HAP-1 (cell line): ENCODE data around the gene UGDH.
"Not testable (repeated sequence)": the region's sequence is repeated elsewhere in the genome, so short reads cannot be mapped to it uniquely, and the experiment has no call there.

ENCODE experiments used
- DNase-seq, 2 experiments: peaks; one replicate each; pipeline ENCODE4 v3.0.0-alpha.2; 2016 to 2020; ENCODE audit warnings: low spot score in 2 of 2
- H3K27me3 ChIP-seq: fragments of 250-450 bp; sonication (Bioruptor Pico); 2 replicates; pipeline ENCODE4 v1.5.1; 2020; ENCODE audit warnings: low read depth, mild to moderate bottlenecking, moderate library complexity
- H3K36me3 ChIP-seq: fragments of 250-450 bp; sonication (Bioruptor Pico); replicated peaks from 2 replicates; pipeline ENCODE4 v1.5.1; 2020; ENCODE audit warnings: mild to moderate bottlenecking
- H3K4me1 ChIP-seq: fragments of 250-450 bp; sonication (Bioruptor Pico); 2 replicates; pipeline ENCODE4 v1.5.1; 2020; ENCODE audit warnings: mild to moderate bottlenecking
- H3K4me3 ChIP-seq: fragments of 250-450 bp; sonication (Bioruptor Pico); 2 replicates; pipeline ENCODE4 v1.5.1; 2020; ENCODE audit warnings: mild to moderate bottlenecking, moderate library complexity
- H3K9me3 ChIP-seq: fragments of 250-450 bp; sonication (Bioruptor Pico); 2 replicates; pipeline ENCODE4 v1.5.1; 2020; ENCODE audit warnings: mild to moderate bottlenecking, moderate library complexity
- in situ Hi-C: fragments of 300-500 bp; cut with MboI; formaldehyde crosslinking; loops from 3 replicates; pipeline ENCODE4 v1.14.3; 2020; ENCODE audit warnings: low sequenced_read_pairs, inconsistent platforms, mixed read lengths

UGDH gene

GRCh38 chr4:39522068-39522467 lies 5.2 kb downstream of the UGDH start:
- Histone ChIP-seq H3K4me3 (no peak overlapping the region), H3K27me3 (no peaks in the 10 kb centered on the region), H3K9me3 (no peaks in the 10 kb centered on the region), H3K36me3 (peaks cover 14% of the 10 kb centered on the region), H3K4me1 (peaks cover 3% of the 10 kb centered on the region; the same call in 1 of the 2 replicates)
- no peak for DNase-seq
- in situ Hi-C loops = no loop called here

DNA sequence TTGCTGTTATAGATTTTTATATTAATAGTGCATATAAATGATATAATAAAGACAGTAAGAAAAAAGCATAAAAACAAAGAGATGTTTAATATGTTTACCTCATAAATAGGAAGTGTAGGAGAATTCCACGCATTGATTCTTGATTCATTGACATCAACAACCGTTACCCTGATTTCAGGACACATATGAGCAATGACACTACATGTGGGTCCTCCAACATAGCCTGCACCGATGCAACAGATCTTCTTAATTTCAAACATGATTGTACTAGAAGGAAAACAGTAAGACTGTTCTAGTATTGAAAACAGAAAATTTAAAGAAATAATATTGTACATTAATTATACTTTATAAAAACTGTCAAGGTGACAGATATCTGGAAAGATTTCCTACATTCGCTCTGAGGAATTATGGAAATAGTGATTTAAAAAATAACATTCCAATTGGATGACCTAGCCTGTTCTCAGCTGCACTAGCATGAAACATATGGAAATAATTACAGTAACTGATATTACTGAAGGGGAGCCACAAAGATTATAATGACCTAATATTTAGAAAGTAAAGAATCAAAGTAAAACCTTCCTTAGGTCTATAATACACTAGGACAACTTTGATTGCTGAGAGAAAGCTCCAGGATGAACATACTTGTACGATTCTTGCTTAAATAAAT lies 5.9 kb downstream of the UGDH start:
- Histone ChIP-seq H3K4me1 (peaks cover 3% of the 10 kb centered on the region; the same call in 1 of the 2 replicates), H3K4me3 (no peak overlapping the region), H3K27me3 (no peaks in the 10 kb centered on the region), H3K9me3 (no peaks in the 10 kb centered on the region), H3K36me3 (peaks cover 18% of the 10 kb centered on the region)
- no peak for DNase-seq
- in situ Hi-C loops = no loop called here

GRCh38 chr4:39518484-39518883 lies 8.8 kb downstream of the UGDH start:
- Histone ChIP-seq H3K27me3 (no peaks in the 10 kb centered on the region), H3K36me3 (peaks cover 22% of the 10 kb centered on the region)
- in situ Hi-C loops = no loop called here

GRCh38 chr4:39516407-39516966 lies 10.8 kb downstream of the UGDH start:
- Histone ChIP-seq H3K27me3 (no peaks in the 10 kb centered on the region), H3K36me3 (peaks cover 33% of the 10 kb centered on the region), H3K4me1 (peaks cover 8% of the 10 kb centered on the region), H3K4me3 (no peak overlapping the region), H3K9me3 (no peaks in the 10 kb centered on the region)
- DNase-seq = no peak
- in situ Hi-C loops = no loop called here

More at GRCh38 chr4:39518484-39518883, 8.8 kb downstream of the UGDH start:
- no peak overlapping the region for H3K4me3 ChIP-seq
- H3K9me3 ChIP-seq = no peaks in the 10 kb centered on the region
- no peak for DNase-seq
- peaks cover 11% of the 10 kb centered on the region for H3K4me1 ChIP-seq

GRCh38 chr4:39515669-39516401 lies 11.4 kb downstream of the UGDH start:
- H3K4me1 ChIP-seq, in situ Hi-C loops, H3K4me3 ChIP-seq, H3K27me3 ChIP-seq, DNase-seq, H3K9me3 ChIP-seq: not testable (repeated sequence)
- H3K36me3 ChIP-seq = peaks cover 30% of the 10 kb centered on the region

DNA sequence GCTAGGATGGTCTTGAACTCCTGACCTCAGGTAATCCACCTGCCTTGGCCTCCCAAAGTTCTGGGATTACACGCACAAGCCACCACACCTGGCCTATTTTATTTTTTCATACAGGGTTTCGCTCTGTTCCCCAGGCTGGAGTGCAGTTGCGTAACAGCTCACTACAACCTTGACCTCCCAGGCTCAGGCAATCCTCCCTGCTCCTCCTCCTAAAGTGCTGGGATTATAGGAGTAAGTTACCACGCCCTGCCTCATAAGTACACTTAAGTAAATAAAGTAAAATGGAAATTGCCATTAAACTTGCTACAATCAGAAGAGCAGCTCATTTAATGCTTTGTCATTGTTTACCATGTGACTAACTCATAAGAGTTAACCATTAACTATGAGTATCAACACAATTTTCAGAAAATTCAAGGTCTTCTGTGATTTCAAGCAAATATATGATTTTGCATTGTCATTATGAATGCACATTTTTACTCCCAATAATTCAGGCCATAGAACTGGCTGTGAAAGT lies 12.3 kb downstream of the UGDH start:
- Histone ChIP-seq H3K36me3 (peaks cover 34% of the 10 kb centered on the region), H3K27me3 (no peaks in the 10 kb centered on the region), H3K4me3 (no peak overlapping the region), H3K4me1 (peaks cover 8% of the 10 kb centered on the region), H3K9me3 (no peaks in the 10 kb centered on the region)
- peak; percentile 23 to 34 for DNase-seq
- in situ Hi-C loops = no loop called here

DNA sequence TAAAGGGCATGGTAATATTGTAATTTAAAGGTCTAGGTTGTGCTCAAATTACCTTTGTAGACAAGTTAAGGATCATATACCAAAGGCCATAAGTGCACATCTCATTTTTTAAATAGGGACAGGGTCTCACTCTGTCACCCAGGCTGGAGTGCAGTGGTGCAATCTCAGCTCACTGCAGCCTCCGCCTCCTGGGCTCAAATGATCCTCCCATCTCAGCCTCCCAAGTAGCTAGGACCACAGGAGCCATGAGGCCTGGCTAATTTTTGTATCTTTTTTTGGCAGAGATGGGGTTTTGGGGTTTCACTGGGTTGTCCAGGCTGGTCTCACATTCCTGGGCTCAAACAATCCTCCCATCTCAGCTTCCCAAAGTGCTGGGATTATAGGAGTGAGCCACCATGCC lies 13.0 kb downstream of the UGDH start:
- H3K9me3 ChIP-seq, DNase-seq, H3K4me3 ChIP-seq, H3K27me3 ChIP-seq, in situ Hi-C loops, H3K4me1 ChIP-seq: not testable (repeated sequence)
- peaks cover 40% of the 10 kb centered on the region for H3K36me3 ChIP-seq

GRCh38 chr4:39510348-39510929 lies 16.8 kb downstream of the UGDH start:
- in situ Hi-C loops = no loop called here
- peaks cover 56% of the 10 kb centered on the region for H3K36me3 ChIP-seq
- no peaks in the 10 kb centered on the region for H3K27me3 ChIP-seq

DNA sequence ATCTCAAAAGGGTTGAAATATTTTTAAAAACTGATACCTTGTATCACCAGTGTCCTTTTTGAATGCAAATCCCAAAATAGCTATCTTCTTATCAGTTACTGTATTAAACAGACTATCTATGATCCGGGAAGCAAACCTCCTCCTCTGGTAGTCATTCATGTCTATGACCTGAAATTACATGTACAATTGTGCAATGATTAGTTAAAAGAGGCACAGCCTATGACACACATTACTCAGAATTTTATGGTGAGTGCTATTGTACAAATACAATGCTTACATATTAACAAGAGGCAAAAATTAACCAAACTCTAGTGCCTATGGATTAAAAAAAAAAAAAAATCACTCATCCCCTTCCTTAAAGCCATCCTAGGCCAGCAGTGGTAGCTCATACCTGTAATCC lies 21.7 kb downstream of the UGDH start:
- no peak for DNase-seq
- H3K4me1 ChIP-seq = no peaks in the 10 kb centered on the region
- no peaks in the 10 kb centered on the region for H3K27me3 ChIP-seq
- H3K36me3 ChIP-seq = peaks cover 79% of the 10 kb centered on the region
- H3K9me3 ChIP-seq = no peaks in the 10 kb centered on the region
- in situ Hi-C loops = no loop called here
- H3K4me3 ChIP-seq = no peak overlapping the region

More at GRCh38 chr4:39510348-39510929, 16.8 kb downstream of the UGDH start:
- DNase-seq = no peak
- H3K4me1 ChIP-seq = peaks cover 8% of the 10 kb centered on the region
- no peaks in the 10 kb centered on the region for H3K9me3 ChIP-seq
- no peak overlapping the region for H3K4me3 ChIP-seq

GRCh38 chr4:39504538-39504937 lies 22.7 kb downstream of the UGDH start:
- Histone ChIP-seq H3K9me3 (no peaks in the 10 kb centered on the region), H3K4me1 (no peaks in the 10 kb centered on the region), H3K4me3 (no peak overlapping the region), H3K36me3 (peaks cover 75% of the 10 kb centered on the region), H3K27me3 (no peaks in the 10 kb centered on the region)
- in situ Hi-C loops = no loop called here
- no peak for DNase-seq

DNA sequence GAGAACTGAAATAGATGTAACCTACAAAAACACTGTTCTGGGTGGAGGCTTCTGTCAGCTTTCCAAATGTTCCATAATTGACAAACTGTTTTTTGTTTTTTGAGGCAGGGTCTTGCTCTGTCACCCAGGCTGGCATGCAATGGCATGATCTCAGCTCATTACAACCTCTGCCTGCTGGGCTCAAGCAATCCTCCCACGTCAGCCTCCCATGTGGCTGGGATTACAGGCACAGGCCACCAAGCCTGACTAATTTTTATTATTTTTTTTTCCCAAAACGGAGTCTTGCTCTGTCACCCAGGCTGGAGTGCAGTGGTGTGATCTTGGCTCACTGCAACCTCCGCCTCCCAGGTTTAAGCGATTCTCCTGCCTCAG lies 24.6 kb downstream of the UGDH start:
- DNase-seq, H3K4me1 ChIP-seq, H3K4me3 ChIP-seq, H3K27me3 ChIP-seq, H3K9me3 ChIP-seq, in situ Hi-C loops: not testable (repeated sequence)
- H3K36me3 ChIP-seq = peaks cover 73% of the 10 kb centered on the region

- in situ Hi-C loops = no loop called here
- no peak overlapping the region for H3K4me3 ChIP-seq
- H3K9me3 ChIP-seq = no peaks in the 10 kb centered on the region
- no peaks in the 10 kb centered on the region for H3K27me3 ChIP-seq
- no peak for DNase-seq
- H3K36me3 ChIP-seq = peaks cover 68% of the 10 kb centered on the region
- H3K4me1 ChIP-seq = no peaks in the 10 kb centered on the region
Observed at GRCh38 chr4:39502019-39502663, 25.1 kb downstream of the UGDH start.

DNA sequence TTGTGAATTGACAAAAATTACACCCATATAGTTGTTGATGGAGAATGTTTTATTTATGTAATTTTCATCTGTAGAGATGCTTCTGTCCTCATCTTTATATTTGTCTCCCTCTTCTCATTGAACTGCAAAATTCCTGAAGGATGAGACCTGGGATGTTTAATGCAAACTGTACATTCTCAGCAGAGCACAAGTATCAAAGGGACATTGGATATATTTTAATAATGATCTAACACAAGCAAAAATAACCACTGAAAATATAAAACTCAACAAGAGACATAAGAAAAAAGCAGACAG lies 28.6 kb downstream of the UGDH start:
- H3K4me1 ChIP-seq = no peaks in the 10 kb centered on the region
- H3K36me3 ChIP-seq = peaks cover 39% of the 10 kb centered on the region
- no peaks in the 10 kb centered on the region for H3K27me3 ChIP-seq
- in situ Hi-C loops = no loop called here
- no peaks in the 10 kb centered on the region for H3K9me3 ChIP-seq
- no peak overlapping the region for H3K4me3 ChIP-seq
- DNase-seq = no peak
